OCI-LY7 (cell line): ENCODE results near the gene SIM1. TPM values are rescaled to one million over a fixed set of nuclear protein-coding genes. Genes with fewer than 3 reads are reported as not detected.

Experiments
- BruUV-seq: library from RNA; stranded (reverse); fragments of 400-500 nt; replicated peaks from 2 replicates; lab custom pipeline; 2021; lab: Mats Ljungman, UMichigan
- CTCF ChIA-PET: fragments of 300-600 bp; sonication (Branson Sonifier 250); formaldehyde crosslinking; loops from one replicate; lab custom pipeline; 2022; ENCODE audit warnings: antibody characterized with exemption; ENCODE audit not compliant: unreplicated experiment; lab: Charles Lee
- POLR2A ChIA-PET: fragments of 300-600 bp; sonication (Branson Sonifier 250); formaldehyde crosslinking; loops from one replicate; lab custom pipeline; 2022; ENCODE audit warnings: antibody characterized with exemption; lab: Charles Lee
- DNase-seq: peaks from one replicate; pipeline ENCODE4 v3.0.0-alpha.2; 2015; ENCODE audit warnings: low spot score
- H2AFZ ChIP-seq: fragments of 200-600 bp; sonication (generic), shearing (Covaris generic); 2 replicates; pipeline ENCODE4 v1.6.1; 2014; ENCODE audit warnings: mild to moderate bottlenecking, antibody characterized with exemption, low read length, moderate library complexity
- H3K27ac ChIP-seq: fragments of 200-600 bp; sonication (generic); 2 replicates; pipeline ENCODE4 v1.5.1; 2014; ENCODE audit warnings: mixed run types, low read depth, mild to moderate bottlenecking, moderate library complexity, low read length, inconsistent platforms; ENCODE audit not compliant: poor library complexity, severe bottlenecking
- H3K36me3 ChIP-seq: fragments of 200-600 bp; sonication (generic); 2 replicates; pipeline ENCODE4 v1.6.1; 2014; ENCODE audit warnings: mild to moderate bottlenecking, antibody characterized with exemption, low read length, moderate library complexity, mixed read lengths; ENCODE audit not compliant: insufficient read depth
- H3K4me1 ChIP-seq: fragments of 200-600 bp; sonication (generic); 2 replicates; pipeline ENCODE4 v1.5.1; 2014; ENCODE audit warnings: mild to moderate bottlenecking, low read length; ENCODE audit not compliant: insufficient read depth, poor library complexity, severe bottlenecking
- H3K4me2 ChIP-seq: fragments of 200-600 bp; sonication (generic); 2 replicates; pipeline ENCODE4 v1.6.1; 2014; ENCODE audit warnings: mild to moderate bottlenecking, low read length
- H3K4me3 ChIP-seq: fragments of 200-600 bp; sonication (generic); 2 replicates; pipeline ENCODE4 v1.5.1; 2014; ENCODE audit warnings: mild to moderate bottlenecking, low read depth, low read length; ENCODE audit not compliant: poor library complexity, severe bottlenecking
- H3K79me2 ChIP-seq: fragments of 200-600 bp; sonication (generic); 2 replicates; pipeline ENCODE4 v1.6.1; 2016; ENCODE audit warnings: low read depth, mild to moderate bottlenecking, low read length, moderate library complexity, mixed read lengths; ENCODE audit not compliant: insufficient read depth
- H3K9me2 ChIP-seq: fragments of 200-600 bp; sonication (generic); 2 replicates; pipeline ENCODE4 v1.6.1; 2016; ENCODE audit warnings: mild to moderate bottlenecking, low read length, mixed read lengths; ENCODE audit not compliant: insufficient read depth
- H3K9me3 ChIP-seq: fragments of 200-600 bp; sonication (generic); 2 replicates; pipeline ENCODE4 v1.6.1; 2014; ENCODE audit warnings: mild to moderate bottlenecking, mixed run types, low read length, mixed read lengths
- H4K20me1 ChIP-seq: fragments of 200-600 bp; sonication (generic); 2 replicates; pipeline ENCODE4 v1.6.1; 2014; ENCODE audit warnings: mild to moderate bottlenecking, antibody characterized with exemption, low read length, moderate library complexity, mixed read lengths; ENCODE audit not compliant: insufficient read depth
- EZH2phosphoT487 ChIP-seq: fragments of 200-600 bp; sonication (generic); IDR thresholded peaks from 2 replicates; pipeline ENCODE4 v1.6.1; 2018; ENCODE audit warnings: low read depth, borderline replicate concordance, mild to moderate bottlenecking, mixed run types, antibody characterized with exemption, low read length, moderate library complexity, mixed read lengths
- intact Hi-C: fragments of 100-400 bp; cut with micrococcal nuclease; formaldehyde crosslinking; loops from one replicate; pipeline ENCODE4 v1.10.0; 2022; ENCODE audit not compliant: unreplicated experiment
- total RNA-seq, 2 experiments: library from RNA; depleted of rRNA in 1 of 2; stranded (reverse); fragments of >200 nt in 1 of 2; shearing (Covaris generic) in 1 of 2; gene quantifications; 2 replicates each; pipeline ENCODE4 v1.2.3, GENCODE V29; 2014 to 2022
- TF ChIP-seq, protein P1 (sequence below): fragments of 200-600 bp; sonication (generic); conservative IDR thresholded peaks from 2 replicates; pipeline ENCODE4 v1.5.1; 2014; ENCODE audit warnings: mild to moderate bottlenecking, antibody characterized with exemption, low read length, moderate library complexity, mixed read lengths

Gene SIM1
- total RNA-seq, 2 experiments from 2014 or later: not detected

DNA sequence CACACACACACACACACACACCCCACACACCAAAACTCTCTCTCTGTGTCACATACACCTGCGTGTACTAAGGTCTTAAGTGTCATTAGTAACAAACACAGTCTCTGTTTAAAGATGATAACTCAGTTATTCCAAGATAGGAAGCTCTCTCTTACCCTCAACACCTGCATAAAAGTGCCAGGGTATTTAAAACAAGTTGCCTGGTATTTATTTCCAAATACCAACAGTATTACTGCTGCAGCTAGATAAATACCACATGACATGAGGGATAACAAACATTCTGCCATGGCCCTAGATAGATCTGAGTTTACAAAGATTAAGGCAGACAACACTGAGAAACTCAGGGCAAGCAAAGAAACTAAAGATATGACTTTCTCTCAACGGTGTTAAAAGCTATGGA is 118.5 kb downstream of the SIM1 start:
- no peak for DNase-seq
- no peak overlapping the region for H3K27ac ChIP-seq
- no peaks in the 10 kb centered on the region for H4K20me1 ChIP-seq
- POLR2A ChIA-PET: interaction anchor here (0.6 kb wide), 2 partner anchors 148 to 744 kb away, joined by 3 to 4 read pairs; no protein-coding TSS in a partner anchor
- H3K9me3 ChIP-seq: no peaks in the 10 kb centered on the region
- no TSS peak for BruUV-seq
- H3K4me1 ChIP-seq: no peaks in the 10 kb centered on the region
- H3K4me3 ChIP-seq: no peak overlapping the region
- intact Hi-C loops: no loop called here
- H3K36me3 ChIP-seq: no peaks in the 10 kb centered on the region
- CTCF ChIA-PET: no interaction called here
- H3K9me2 ChIP-seq: no peaks in the 10 kb centered on the region
- no peak for TF ChIP-seq EZH2phosphoT487
- TF ChIP-seq, protein P1, sequence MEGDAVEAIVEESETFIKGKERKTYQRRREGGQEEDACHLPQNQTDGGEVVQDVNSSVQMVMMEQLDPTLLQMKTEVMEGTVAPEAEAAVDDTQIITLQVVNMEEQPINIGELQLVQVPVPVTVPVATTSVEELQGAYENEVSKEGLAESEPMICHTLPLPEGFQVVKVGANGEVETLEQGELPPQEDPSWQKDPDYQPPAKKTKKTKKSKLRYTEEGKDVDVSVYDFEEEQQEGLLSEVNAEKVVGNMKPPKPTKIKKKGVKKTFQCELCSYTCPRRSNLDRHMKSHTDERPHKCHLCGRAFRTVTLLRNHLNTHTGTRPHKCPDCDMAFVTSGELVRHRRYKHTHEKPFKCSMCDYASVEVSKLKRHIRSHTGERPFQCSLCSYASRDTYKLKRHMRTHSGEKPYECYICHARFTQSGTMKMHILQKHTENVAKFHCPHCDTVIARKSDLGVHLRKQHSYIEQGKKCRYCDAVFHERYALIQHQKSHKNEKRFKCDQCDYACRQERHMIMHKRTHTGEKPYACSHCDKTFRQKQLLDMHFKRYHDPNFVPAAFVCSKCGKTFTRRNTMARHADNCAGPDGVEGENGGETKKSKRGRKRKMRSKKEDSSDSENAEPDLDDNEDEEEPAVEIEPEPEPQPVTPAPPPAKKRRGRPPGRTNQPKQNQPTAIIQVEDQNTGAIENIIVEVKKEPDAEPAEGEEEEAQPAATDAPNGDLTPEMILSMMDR: no peak
- H3K79me2 ChIP-seq: no peaks in the 10 kb centered on the region
- no peak overlapping the region for H3K4me2 ChIP-seq
- H2AFZ ChIP-seq: no peak overlapping the region

GRCh38 chr6:100344761-100345160 is 120.0 kb downstream of the SIM1 start:
- ChIA-PET POLR2A (no interaction called here), CTCF (no interaction called here)
- no peak overlapping the region for H2AFZ ChIP-seq
- intact Hi-C loops: no loop called here
- no TSS peak for BruUV-seq
- TF ChIP-seq, protein P1: no peak
- no peak for TF ChIP-seq EZH2phosphoT487
- H3K4me1 ChIP-seq: no peaks in the 10 kb centered on the region
- H4K20me1 ChIP-seq: no peaks in the 10 kb centered on the region
- no peaks in the 10 kb centered on the region for H3K9me3 ChIP-seq
- H3K9me2 ChIP-seq: no peaks in the 10 kb centered on the region
- H3K36me3 ChIP-seq: no peaks in the 10 kb centered on the region
- no peak overlapping the region for H3K4me2 ChIP-seq
- H3K79me2 ChIP-seq: no peaks in the 10 kb centered on the region
- H3K27ac ChIP-seq: no peak overlapping the region
- no peak for DNase-seq
- H3K4me3 ChIP-seq: no peak overlapping the region

GRCh38 chr6:100344321-100344720 is 120.4 kb downstream of the SIM1 start:
- H3K9me2 ChIP-seq: no peaks in the 10 kb centered on the region
- H3K36me3 ChIP-seq: no peaks in the 10 kb centered on the region
- no peak overlapping the region for H3K4me2 ChIP-seq
- intact Hi-C loops: no loop called here
- H3K79me2 ChIP-seq: no peaks in the 10 kb centered on the region
- BruUV-seq: no TSS peak
- no peaks in the 10 kb centered on the region for H3K9me3 ChIP-seq
- no peak overlapping the region for H3K27ac ChIP-seq
- H4K20me1 ChIP-seq: no peaks in the 10 kb centered on the region
- no peak for DNase-seq
- ChIA-PET CTCF (no interaction called here), POLR2A (no interaction called here)
- H3K4me1 ChIP-seq: no peaks in the 10 kb centered on the region
- TF ChIP-seq, protein P1: no peak
- TF ChIP-seq EZH2phosphoT487: no peak
- no peak overlapping the region for H3K4me3 ChIP-seq
- H2AFZ ChIP-seq: no peak overlapping the region
